Neural crest cell (in vitro differentiated cells): ENCODE results near the gene CXXC5. TPM values are rescaled to one million over a fixed set of nuclear protein-coding genes. Genes with fewer than 3 reads are reported as not detected.

Source experiments
- DNase-seq: peaks from one replicate; pipeline ENCODE4 v3.0.0; 2021; ENCODE audit warnings: low read depth, mixed read lengths, low spot score
- H3K27ac Mint-ChIP-seq: one replicate; pipeline ENCODE4 v1.8.0; 2021; ENCODE audit warnings: mild to moderate bottlenecking, mixed read lengths; ENCODE audit not compliant: unreplicated experiment
- H3K27me3 Mint-ChIP-seq: 2 replicates; pipeline ENCODE4 v1.8.0; 2021; ENCODE audit warnings: low read depth, mild to moderate bottlenecking, mixed read lengths
- H3K36me3 Mint-ChIP-seq: 2 replicates; pipeline ENCODE4 v1.8.0; 2021; ENCODE audit warnings: low read depth, mild to moderate bottlenecking, mixed read lengths
- H3K4me1 Mint-ChIP-seq: 2 replicates; pipeline ENCODE4 v1.8.0; 2021; ENCODE audit warnings: mixed read lengths
- H3K4me3 Mint-ChIP-seq: one replicate; pipeline ENCODE4 v1.8.0; 2021; ENCODE audit warnings: mild to moderate bottlenecking, mixed read lengths
- H3K9me3 Mint-ChIP-seq: 2 replicates; pipeline ENCODE4 v1.8.0; 2021; ENCODE audit warnings: mixed read lengths
- total RNA-seq: library from RNA; stranded (reverse); gene quantifications from 2 replicates; pipeline ENCODE4 v1.2.1, GENCODE V29; 2021
- TF ChIP-seq, protein P1 (sequence below): fragments of 200-600 bp; sonication (generic); conservative IDR thresholded peaks from 2 replicates; pipeline ENCODE4 v1.5.0; 2021; ENCODE audit warnings: antibody characterized with exemption, mild to moderate bottlenecking

The CXXC5 gene
- total RNA-seq, 1 donor from 2014 or later: 30.4 TPM

DNA sequence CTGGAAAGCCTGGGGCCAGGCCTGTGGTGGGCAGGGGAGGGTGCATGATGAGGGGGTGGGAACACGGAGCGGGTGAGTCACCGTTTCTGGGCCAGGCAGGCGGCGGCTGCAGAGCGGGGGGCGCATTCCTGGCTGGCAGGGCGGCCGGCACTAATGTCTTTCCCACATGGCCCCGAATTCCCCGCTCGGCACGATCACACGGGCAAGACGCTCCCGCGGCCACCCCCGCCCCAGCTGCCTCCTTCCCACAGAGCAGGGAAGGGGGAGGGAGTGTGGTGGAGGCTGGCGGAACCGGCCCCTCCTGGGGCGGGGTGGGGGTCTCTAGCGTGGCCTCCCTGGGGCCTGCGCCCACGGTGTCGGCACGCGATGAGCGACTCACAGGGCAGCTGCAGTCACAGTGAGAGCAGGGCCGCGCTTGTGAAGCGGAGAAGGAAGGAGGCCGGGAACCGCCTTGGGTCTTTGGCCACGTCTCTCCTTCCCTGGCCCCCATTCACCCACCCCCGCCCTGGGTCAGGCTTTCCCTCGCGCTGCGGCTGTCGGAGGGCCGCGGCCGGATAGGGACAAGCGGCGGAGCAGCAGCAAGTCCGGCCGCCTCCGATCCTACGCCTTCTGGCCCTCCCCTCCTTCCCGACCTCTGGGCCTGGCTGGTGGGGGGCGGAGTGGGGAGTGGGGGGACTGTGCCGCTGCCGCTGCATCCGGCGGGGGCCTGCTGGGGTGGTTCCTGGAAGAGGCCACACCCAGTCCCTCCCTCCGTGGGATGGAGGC, 48.9 kb downstream of the CXXC5 start:
- Mint-ChIP-seq H3K27me3 (peaks cover 13% of the 10 kb centered on the region), H3K9me3 (no peaks in the 10 kb centered on the region), H3K27ac (no peak overlapping the region), H3K4me1 (peaks cover 70% of the 10 kb centered on the region), H3K4me3 (peak overlapping the region; percentile 80), H3K36me3 (no peaks in the 10 kb centered on the region)
- no peak for DNase-seq
- TF ChIP-seq, protein P1, sequence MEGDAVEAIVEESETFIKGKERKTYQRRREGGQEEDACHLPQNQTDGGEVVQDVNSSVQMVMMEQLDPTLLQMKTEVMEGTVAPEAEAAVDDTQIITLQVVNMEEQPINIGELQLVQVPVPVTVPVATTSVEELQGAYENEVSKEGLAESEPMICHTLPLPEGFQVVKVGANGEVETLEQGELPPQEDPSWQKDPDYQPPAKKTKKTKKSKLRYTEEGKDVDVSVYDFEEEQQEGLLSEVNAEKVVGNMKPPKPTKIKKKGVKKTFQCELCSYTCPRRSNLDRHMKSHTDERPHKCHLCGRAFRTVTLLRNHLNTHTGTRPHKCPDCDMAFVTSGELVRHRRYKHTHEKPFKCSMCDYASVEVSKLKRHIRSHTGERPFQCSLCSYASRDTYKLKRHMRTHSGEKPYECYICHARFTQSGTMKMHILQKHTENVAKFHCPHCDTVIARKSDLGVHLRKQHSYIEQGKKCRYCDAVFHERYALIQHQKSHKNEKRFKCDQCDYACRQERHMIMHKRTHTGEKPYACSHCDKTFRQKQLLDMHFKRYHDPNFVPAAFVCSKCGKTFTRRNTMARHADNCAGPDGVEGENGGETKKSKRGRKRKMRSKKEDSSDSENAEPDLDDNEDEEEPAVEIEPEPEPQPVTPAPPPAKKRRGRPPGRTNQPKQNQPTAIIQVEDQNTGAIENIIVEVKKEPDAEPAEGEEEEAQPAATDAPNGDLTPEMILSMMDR: no peak

DNA sequence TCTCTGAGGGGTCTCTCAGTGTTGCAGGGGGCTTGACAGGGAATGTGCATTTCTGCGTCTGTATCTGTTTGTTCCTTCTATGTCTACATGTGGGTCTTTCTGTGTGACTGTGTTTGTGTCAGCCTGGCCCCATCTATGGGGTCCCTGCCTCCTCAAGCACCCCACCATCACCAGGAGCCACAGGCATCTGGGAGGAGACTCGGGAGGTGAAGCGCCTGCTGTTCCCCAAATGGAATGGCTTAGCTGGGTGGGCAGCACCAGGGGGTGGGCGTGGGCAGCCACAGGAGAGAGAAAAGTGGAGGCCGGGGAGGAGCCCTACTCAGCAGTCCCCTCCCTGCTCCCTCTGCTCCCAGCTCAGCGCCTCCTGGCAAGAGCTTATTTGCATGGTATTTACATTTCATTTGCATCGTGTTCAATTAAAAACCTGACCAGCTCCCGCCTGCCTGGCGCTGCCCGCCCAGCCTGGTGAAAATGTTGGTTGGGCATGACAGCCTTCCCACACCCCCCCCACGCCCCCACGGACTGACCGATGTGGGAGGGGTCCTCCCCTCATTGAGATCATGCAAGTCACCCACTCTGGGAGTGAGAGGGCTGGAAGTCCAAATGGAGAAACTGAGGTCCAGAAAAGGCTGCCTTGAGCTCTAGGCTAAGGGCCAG, 50.5 kb downstream of the CXXC5 start:
- TF ChIP-seq, protein P1: no peak
- DNase-seq: peak; percentile 57
- Mint-ChIP-seq H3K4me1 (peaks cover 62% of the 10 kb centered on the region), H3K27me3 (peaks cover 17% of the 10 kb centered on the region), H3K4me3 (peak overlapping the region; percentile 70), H3K36me3 (no peaks in the 10 kb centered on the region), H3K9me3 (no peaks in the 10 kb centered on the region), H3K27ac (peak overlapping the region; percentile 68)

- Mint-ChIP-seq H3K27ac (no peak overlapping the region), H3K27me3 (peaks cover 17% of the 10 kb centered on the region), H3K4me3 (peak overlapping the region; percentile 31)
These were observed 51.2 kb downstream of the CXXC5 start for GRCh38 chr5:139699351-139699750.

DNA sequence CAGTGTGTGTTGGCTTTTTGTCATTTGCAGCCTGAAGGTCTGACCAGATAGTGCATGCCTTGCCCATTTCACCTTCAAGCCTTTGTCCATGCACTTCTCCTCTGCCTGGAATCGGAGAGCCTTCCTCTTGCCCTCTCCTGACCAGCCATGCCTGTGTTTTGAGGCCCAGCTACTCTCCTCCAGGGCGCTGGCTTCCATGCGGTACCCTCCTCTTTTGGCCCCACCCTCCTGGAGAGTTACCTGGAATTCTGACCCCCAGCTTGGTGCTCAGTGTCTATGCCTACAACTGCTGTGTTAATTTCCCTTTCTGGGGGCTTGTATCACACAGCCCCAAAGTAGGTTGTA, 52.5 kb downstream of the CXXC5 start:
- TF ChIP-seq, protein P1: no peak
- H3K27me3 Mint-ChIP-seq: peaks cover 17% of the 10 kb centered on the region
- H3K27ac Mint-ChIP-seq: no peak overlapping the region
- H3K4me3 Mint-ChIP-seq: no peak overlapping the region
- no peak for DNase-seq
- H3K9me3 Mint-ChIP-seq: no peaks in the 10 kb centered on the region
- H3K4me1 Mint-ChIP-seq: peaks cover 57% of the 10 kb centered on the region
- no peaks in the 10 kb centered on the region for H3K36me3 Mint-ChIP-seq

More at GRCh38 chr5:139699351-139699750, 51.2 kb downstream of the CXXC5 start:
- no peak for DNase-seq
- Mint-ChIP-seq H3K9me3 (no peaks in the 10 kb centered on the region), H3K36me3 (no peaks in the 10 kb centered on the region), H3K4me1 (peaks cover 58% of the 10 kb centered on the region)
- TF ChIP-seq, protein P1: no peak

DNA sequence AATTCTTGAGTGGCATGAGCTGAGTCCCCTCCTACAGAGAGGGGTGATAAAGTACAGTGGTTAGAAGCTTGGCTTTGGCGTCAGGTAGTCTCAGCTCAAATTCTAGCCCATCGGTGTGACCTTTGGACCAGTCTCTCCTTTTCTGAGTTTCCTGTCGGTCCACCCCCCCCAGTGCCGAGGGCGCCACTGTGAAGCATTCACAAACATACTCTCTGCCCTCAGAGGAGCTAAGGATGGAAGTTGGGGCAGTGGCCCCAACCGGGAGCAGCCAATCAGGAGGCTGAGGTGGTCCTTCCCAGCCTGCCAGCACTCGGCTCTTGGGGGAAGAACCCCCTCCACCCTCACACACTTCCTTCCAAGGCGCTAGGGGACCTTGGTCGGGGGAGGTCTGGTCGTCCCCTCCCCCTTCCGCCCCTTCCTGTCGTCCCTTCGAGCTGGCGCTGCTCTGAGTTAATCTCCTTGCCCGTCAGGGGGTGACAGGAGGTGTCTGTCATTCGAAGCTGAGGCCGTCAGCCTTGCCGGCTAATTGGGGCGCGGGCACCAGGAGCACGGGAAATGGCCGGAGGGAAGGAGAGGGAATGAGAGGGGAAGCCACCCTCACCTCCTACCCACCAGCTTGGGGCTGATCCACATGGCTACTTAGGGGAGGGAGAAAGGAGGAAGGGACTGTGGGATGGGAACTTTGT, 53.0 kb downstream of the CXXC5 start:
- TF ChIP-seq, protein P1: no peak
- no peak for DNase-seq
- no peaks in the 10 kb centered on the region for H3K36me3 Mint-ChIP-seq
- H3K27ac Mint-ChIP-seq: no peak overlapping the region
- peaks cover 15% of the 10 kb centered on the region for H3K27me3 Mint-ChIP-seq
- peaks cover 58% of the 10 kb centered on the region for H3K4me1 Mint-ChIP-seq
- H3K4me3 Mint-ChIP-seq: peak overlapping the region; percentile 32
- no peaks in the 10 kb centered on the region for H3K9me3 Mint-ChIP-seq
